Measurements from ENCODE around the gene ERCC3. TPM values are rescaled to one million over a fixed set of nuclear protein-coding genes. Genes with fewer than 3 reads are reported as not detected.

ERCC3 gene
- total RNA-seq, 1 experiment from 2014 or later = 60.8 TPM

- Histone ChIP-seq H3K4me2 (ENCODE audit: insufficient read depth, insufficient read length, low read length) (no peak overlapping the region), H3K14ac (ENCODE audit: insufficient read depth, low read length) (no peak overlapping the region), H3K27ac (ENCODE audit: insufficient read length, low read depth, low read length) (no peak overlapping the region), H2BK5ac (ENCODE audit: insufficient read length, low read length) (no peak overlapping the region), H3K27me3 (ENCODE audit: insufficient read depth, low read length) (no peaks in the 10 kb centered on the region), H3K4ac (ENCODE audit: low read depth, low read length) (no peak overlapping the region), H3T11ph (ENCODE audit: low read length) (no peak overlapping the region), H4K91ac (ENCODE audit: insufficient read length, low read depth, low read length) (no peak overlapping the region), H2AFZ (ENCODE audit: low read length) (no peak overlapping the region), H3K79me2 (ENCODE audit: insufficient read depth, low read length) (no peaks in the 10 kb centered on the region), H4K5ac (ENCODE audit: insufficient read length, low read depth, low read length) (no peak overlapping the region), H4K20me1 (ENCODE audit: control insufficient read depth, insufficient read depth, insufficient read length) (no peaks in the 10 kb centered on the region), H3K79me1 (ENCODE audit: insufficient read depth, low read depth, low read length, poor library complexity, severe bottlenecking) (no peaks in the 10 kb centered on the region), H2BK15ac (ENCODE audit: low read depth, low read length) (no peak overlapping the region), H3K23ac (ENCODE audit: insufficient read length, low read depth, low read length) (no peak overlapping the region), H2BK20ac (ENCODE audit: low read depth, low read length, poor library complexity, severe bottlenecking) (no peak overlapping the region), H3K23me2 (ENCODE audit: insufficient read length, low read depth, low read length, poor library complexity, severe bottlenecking) (no peaks in the 10 kb centered on the region), H2BK12ac (ENCODE audit: insufficient read length, low read depth, low read length) (no peak overlapping the region), H4K8ac (replicated peaks; ENCODE audit: insufficient read length, low read depth, low read length) (no peak overlapping the region), H3K56ac (ENCODE audit: insufficient read length, low read depth, low read length) (no peak overlapping the region), H3K9ac (ENCODE audit: extremely low read depth, insufficient read length, low read length) (no peak overlapping the region), H2AK5ac (ENCODE audit: insufficient read length, low read length) (no peak overlapping the region), H3K18ac (ENCODE audit: insufficient read length, low read depth, low read length) (no peak overlapping the region), H3K9me3 (ENCODE audit: control insufficient read depth, low read depth, low read length) (no peaks in the 10 kb centered on the region), H2BK120ac (ENCODE audit: low read depth, low read length, poor library complexity, severe bottlenecking) (no peak overlapping the region), H3K4me1 (ENCODE audit: insufficient read depth, low read length) (no peaks in the 10 kb centered on the region)
- H3K4me1 Mint-ChIP-seq = no peaks in the 10 kb centered on the region
- no peak for TF ChIP-seq CTCF (conservative IDR thresholded peaks at IDR 0.05)
- H3K27me3 Mint-ChIP-seq (ENCODE audit: low read depth) = no peaks in the 10 kb centered on the region
- no peaks in the 10 kb centered on the region for H3K9me3 Mint-ChIP-seq
- no peak for DNase-seq
- no peak overlapping the region for H3K4me3 Mint-ChIP-seq
- no CpG with 5 or more reads among the region's 1 CpG for WGBS (ENCODE audit: extremely low coverage, insufficient read length, low lambda C conversion rate)
- H3K27ac Mint-ChIP-seq = no peak overlapping the region
- peaks cover 19 to 44% (median 39%) of the 10 kb centered on the region in 3 experiments for H3K36me3 Mint-ChIP-seq (ENCODE audit: insufficient read depth in 1 of 3, low read depth in 3 of 3)
Observed at GRCh38 chr2:127320067-127320466, 26.1 kb upstream of the ERCC3 start.
